GM12891 (cell line): ENCODE data around the gene DPEP3.

ENCODE experiments used
- POLR2A ChIP-seq: IDR thresholded peaks from 2 replicates; pipeline ENCODE4 v1.6.1; 2011; ENCODE audit warnings: low read depth, low read length, control low read depth
- POLR2AphosphoS5 ChIP-seq: IDR thresholded peaks from 2 replicates; pipeline ENCODE4 v1.6.1; 2011; ENCODE audit warnings: low read depth, low read length, control low read depth

DNA sequence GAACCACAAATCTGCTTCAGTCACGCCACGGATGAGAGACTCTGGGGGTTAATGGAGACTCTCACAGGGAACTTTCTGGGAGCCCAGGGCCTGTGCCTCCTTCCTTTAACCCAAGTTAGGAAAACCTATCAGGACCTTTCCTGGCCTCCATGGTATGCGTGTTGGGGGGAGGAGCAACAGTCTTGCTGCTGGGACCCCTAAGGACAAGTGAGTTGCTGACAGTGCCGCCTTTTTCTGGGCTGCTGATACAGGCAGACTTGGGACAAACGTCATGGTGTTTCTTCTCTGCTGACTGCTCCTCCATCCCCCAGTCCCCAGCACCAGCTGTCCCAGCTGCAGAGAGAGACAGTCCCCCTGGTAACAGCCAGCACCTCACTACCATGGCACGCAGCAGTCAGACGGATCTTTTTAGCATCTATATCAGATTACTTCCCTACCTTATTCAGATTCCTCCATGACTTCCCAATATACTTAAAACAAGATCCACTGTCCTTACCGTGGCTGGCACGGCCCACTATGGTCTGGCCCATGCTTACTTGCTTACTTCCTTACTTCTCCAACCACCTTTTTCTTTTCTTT, 28.9 kb upstream of the DPEP3 start:
- TF ChIP-seq POLR2A = no peak
- no peak for TF ChIP-seq POLR2AphosphoS5
